K562 (cell line): Measurements from ENCODE around the gene POLR3A. TPM values are rescaled to one million over a fixed set of nuclear protein-coding genes. Genes with fewer than 3 reads are reported as not detected.
A peak's percentile ranks its signal among the peaks of the same experiment; 100 is the strongest.

Experiments used
- ARID3B ChIP-seq: fragments of 250-450 bp; sonication (Bioruptor Pico); IDR thresholded peaks from 2 replicates; pipeline ENCODE4 v1.4.0; 2020; ENCODE audit warnings: borderline replicate concordance
- CBX1 ChIP-seq: sonication (generic); IDR thresholded peaks from 2 replicates; pipeline ENCODE4 v1.6.1; 2016; ENCODE audit warnings: antibody characterized with exemption, low read depth, mild to moderate bottlenecking
- CBX3 ChIP-seq, 2 experiments: IDR thresholded peaks; 1 replicate in 1 of 2; 2 replicates in 1 of 2; pipeline ENCODE4 v1.6.1; 2012; ENCODE audit warnings: inconsistent platforms in 2 of 2, low read length in 2 of 2, borderline replicate concordance in 1 of 2, control low read depth in 1 of 2
- CEBPZ ChIP-seq: fragments of 150-350 bp; IDR thresholded peaks from 2 replicates; pipeline ENCODE4 v1.6.1; 2014; ENCODE audit warnings: low read depth, mild to moderate bottlenecking, low read length, borderline replicate concordance
- ELF2 ChIP-seq: fragments of 250-450 bp; sonication (Bioruptor Pico); IDR thresholded peaks from 2 replicates; pipeline ENCODE4 v1.5.0; 2021; ENCODE audit warnings: mild to moderate bottlenecking
- FOXM1 ChIP-seq, 2 experiments: fragments of 450-650 bp in 1 of 2; sonication (generic) in 1 of 2; formaldehyde crosslinking in 1 of 2; IDR thresholded peaks; 2 replicates each; pipeline versions ENCODE4 v1.6.1 to v1.9.0; 2017 to 2022; ENCODE audit warnings: low read depth in 2 of 2, mild to moderate bottlenecking in 2 of 2, missing genetic modification reagents in 1 of 2, moderate library complexity in 1 of 2
- FUS ChIP-seq: fragments of 200-400 bp; formaldehyde crosslinking; optimal IDR thresholded peaks from 2 replicates; pipeline ENCODE3; 2017; ENCODE audit warnings: low read depth, low read length
- KAT7 ChIP-seq: sonication (generic); formaldehyde crosslinking; IDR thresholded peaks from 2 replicates; pipeline ENCODE4 v1.8.0; 2022; ENCODE audit warnings: missing genetic modification reagents, mild to moderate bottlenecking, borderline replicate concordance
- MAFF ChIP-seq: IDR thresholded peaks from 2 replicates; pipeline ENCODE4 v1.6.1; 2012; ENCODE audit warnings: low read length, improper control_type of control experiment
- SRSF9 ChIP-seq: fragments of 200-400 bp; formaldehyde crosslinking; IDR thresholded peaks from 2 replicates; pipeline ENCODE4 v1.6.1; 2017; ENCODE audit warnings: low read depth, low read length, borderline replicate concordance
- TAF1 ChIP-seq: IDR thresholded peaks from 2 replicates; pipeline ENCODE4 v1.6.1; 2011; ENCODE audit warnings: mild to moderate bottlenecking, low read length, moderate library complexity; ENCODE audit not compliant: insufficient read depth, control insufficient read depth, severe bottlenecking; ENCODE audit errors: extremely low read depth
- THRAP3 ChIP-seq: fragments of 450-650 bp; IDR thresholded peaks from 2 replicates; pipeline ENCODE4 v1.6.1; 2016; ENCODE audit warnings: mild to moderate bottlenecking, inconsistent platforms, borderline replicate concordance
- ZNF696 ChIP-seq: fragments of 250-450 bp; sonication (Bioruptor Pico); conservative IDR thresholded peaks from 2 replicates; pipeline ENCODE4 v1.4.0; 2020; ENCODE audit warnings: mild to moderate bottlenecking, moderate library complexity
- polyA plus RNA-seq, 8 experiments: library from polyadenylated mRNA; depleted of rRNA in 4 of 8; stranded (reverse) in 5 of 8; unstranded in 3 of 8; fragments of >200 nt; fragmentation: Nextera tagmentation in 2 of 8; fragmentation: Illumina TruSeq in 1 of 8; extraction: Ambion mirVana in 2 of 8; extraction: Trizol in 1 of 8; gene quantifications; 2 replicates each; pipeline versions ENCODE4 v1.2.1 to v1.2.3, GENCODE V29; 2011 to 2014; ENCODE audit warnings: inconsistent platforms in 1 of 8, missing spikeins in 1 of 8
- total RNA-seq, 7 experiments: library from RNA; depleted of rRNA in 6 of 7; stranded (reverse); fragments of >200 nt in 6 of 7; fragmentation: Illumina TruSeq in 2 of 7; extraction: Trizol in 2 of 7; gene quantifications; 2 replicates each; pipeline versions ENCODE4 v1.2.1 to v1.2.3, GENCODE V29; 2011 to 2021; ENCODE audit warnings: low replicate concordance in 1 of 7
- TF ChIP-seq, protein P1 (sequence below): sonication (generic); formaldehyde crosslinking; IDR thresholded peaks from 2 replicates; pipeline ENCODE4 v1.8.1; 2023; ENCODE audit warnings: mild to moderate bottlenecking, missing genetic modification reagents
- TF ChIP-seq, protein P2 (sequence below): sonication (generic); formaldehyde crosslinking; IDR thresholded peaks from 2 replicates; pipeline ENCODE4 v1.8.0; 2022; ENCODE audit warnings: mild to moderate bottlenecking, low read depth, missing genetic modification reagents

The POLR3A gene
- total and polyA plus RNA-seq, 9 of the 15 experiments (the other 6 are each of a cell fraction or from before 2014, with no cell fraction given), result 14.9 to 37.0 (median 26.7) TPM

- peak; percentile 75 for TF ChIP-seq FOXM1 (IDR thresholded peaks at IDR 0.05; ENCODE audit: low read depth)
- TF ChIP-seq FOXM1 (CRISPR knock-in tag; IDR thresholded peaks at IDR 0.05; ENCODE audit: low read depth), result no peak
- TF ChIP-seq ARID3B (CRISPR knock-in tag), result no peak
- no peak for TF ChIP-seq MAFF
- TF ChIP-seq CBX1, result no peak
- peak in 1 of 2 experiments; percentile 87; a peak in 2 of 3 replicates for TF ChIP-seq CBX3 (IDR thresholded peaks at IDR 0.05; ENCODE audit: borderline replicate concordance in 1 of 2, low read length in 2 of 2)
- TF ChIP-seq TAF1, result peak; percentile 72
- TF ChIP-seq THRAP3, result no peak
- no peak for TF ChIP-seq CEBPZ
- TF ChIP-seq, protein P1, sequence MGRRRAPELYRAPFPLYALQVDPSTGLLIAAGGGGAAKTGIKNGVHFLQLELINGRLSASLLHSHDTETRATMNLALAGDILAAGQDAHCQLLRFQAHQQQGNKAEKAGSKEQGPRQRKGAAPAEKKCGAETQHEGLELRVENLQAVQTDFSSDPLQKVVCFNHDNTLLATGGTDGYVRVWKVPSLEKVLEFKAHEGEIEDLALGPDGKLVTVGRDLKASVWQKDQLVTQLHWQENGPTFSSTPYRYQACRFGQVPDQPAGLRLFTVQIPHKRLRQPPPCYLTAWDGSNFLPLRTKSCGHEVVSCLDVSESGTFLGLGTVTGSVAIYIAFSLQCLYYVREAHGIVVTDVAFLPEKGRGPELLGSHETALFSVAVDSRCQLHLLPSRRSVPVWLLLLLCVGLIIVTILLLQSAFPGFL, result no peak
- peak; percentile 71 for TF ChIP-seq ELF2 (CRISPR knock-in tag)
- no peak for TF ChIP-seq FUS
- TF ChIP-seq SRSF9, result no peak
- TF ChIP-seq KAT7 (CRISPR knock-in tag), result no peak; the same call in 1 of the 2 replicates
- TF ChIP-seq ZNF696 (CRISPR knock-in tag), result no peak
- TF ChIP-seq, protein P2, sequence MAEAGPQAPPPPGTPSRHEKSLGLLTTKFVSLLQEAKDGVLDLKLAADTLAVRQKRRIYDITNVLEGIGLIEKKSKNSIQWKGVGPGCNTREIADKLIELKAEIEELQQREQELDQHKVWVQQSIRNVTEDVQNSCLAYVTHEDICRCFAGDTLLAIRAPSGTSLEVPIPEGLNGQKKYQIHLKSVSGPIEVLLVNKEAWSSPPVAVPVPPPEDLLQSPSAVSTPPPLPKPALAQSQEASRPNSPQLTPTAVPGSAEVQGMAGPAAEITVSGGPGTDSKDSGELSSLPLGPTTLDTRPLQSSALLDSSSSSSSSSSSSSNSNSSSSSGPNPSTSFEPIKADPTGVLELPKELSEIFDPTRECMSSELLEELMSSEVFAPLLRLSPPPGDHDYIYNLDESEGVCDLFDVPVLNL, result no peak
Measured at GRCh38 chr10:78029269-78030226, at the start of gene POLR3A (continued).
